Kidney tubule cell (primary cell): ENCODE results near the gene TMEM121.
"Not testable (repeated sequence)": the region's sequence is repeated elsewhere in the genome, so short reads cannot be mapped to it uniquely, and the experiment has no call there.

Experiments used
- DNase-seq: peaks from one replicate; pipeline ENCODE4 v3.0.0-alpha.2; 2018; ENCODE audit warnings: low spot score

Gene TMEM121

GRCh38 chr14:105570482-105570881, 44.1 kb downstream of the TMEM121 start:
- DNase-seq = no peak

- DNase-seq = not testable (repeated sequence)
These were observed 45.0 kb downstream of the TMEM121 start for GRCh38 chr14:105571181-105571951.

- DNase-seq = not testable (repeated sequence)
These were observed 45.7 kb downstream of the TMEM121 start for GRCh38 chr14:105572063-105572462.

DNA sequence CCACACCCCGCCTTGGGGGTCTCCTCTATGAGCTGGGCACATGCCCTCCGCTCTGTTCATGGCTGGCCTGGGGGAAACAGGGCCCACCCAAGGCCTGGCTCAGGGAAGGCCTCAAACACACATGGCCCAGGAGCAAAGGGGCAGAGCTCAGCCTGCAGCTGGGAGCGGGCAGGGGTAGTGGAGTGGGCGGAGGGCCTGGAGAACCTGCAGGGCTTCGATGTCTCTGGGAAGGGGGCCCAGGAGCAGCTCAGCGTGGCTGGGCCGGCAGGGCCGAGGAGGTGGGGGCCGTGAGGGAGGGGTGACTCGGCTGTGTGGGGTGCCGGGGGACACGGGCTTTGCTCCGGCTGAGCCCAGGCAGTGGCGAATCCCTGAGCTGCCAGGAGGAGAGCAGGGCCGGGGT, 47.5 kb downstream of the TMEM121 start:
- not testable (repeated sequence) for DNase-seq

- not testable (repeated sequence) for DNase-seq
These were observed 48.0 kb downstream of the TMEM121 start for GRCh38 chr14:105574411-105574810.

DNA sequence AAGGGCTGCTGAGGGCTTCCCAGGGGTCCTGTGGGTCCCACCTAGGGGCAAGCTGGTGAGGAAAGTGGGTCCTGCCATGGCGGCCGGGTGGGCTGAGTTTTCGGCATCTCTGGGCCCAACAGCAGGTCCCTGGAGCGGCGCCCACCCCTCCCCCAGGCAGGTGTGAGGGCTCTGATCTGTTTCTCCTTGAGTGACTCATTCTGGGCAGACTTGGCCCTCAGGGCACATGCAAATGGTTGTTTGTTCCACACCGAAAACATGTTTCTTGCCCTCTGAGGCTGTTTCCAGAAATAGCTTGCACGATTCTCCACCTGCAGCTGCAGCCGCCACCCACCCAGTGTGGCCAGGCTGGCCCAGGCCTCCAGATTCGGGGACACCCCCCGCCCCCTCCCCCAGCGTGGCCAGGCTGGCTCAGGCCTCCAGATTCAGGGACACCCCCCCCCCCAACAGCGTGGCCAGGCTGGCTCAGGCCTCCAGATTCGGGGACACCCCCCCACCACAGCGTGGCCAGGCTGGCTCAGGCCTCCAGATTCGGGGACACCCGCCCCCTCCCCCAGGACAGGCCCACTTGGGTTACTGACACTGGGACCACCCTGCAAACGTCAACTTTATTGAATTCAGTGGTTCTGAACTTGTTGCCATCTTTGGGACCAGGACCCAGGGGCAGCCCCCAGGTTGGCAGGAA, 48.8 kb downstream of the TMEM121 start:
- not testable (repeated sequence) for DNase-seq

GRCh38 chr14:105576525-105577088, 50.2 kb downstream of the TMEM121 start:
- DNase-seq = no peak

- DNase-seq = no peak
These were observed 51.0 kb downstream of the TMEM121 start for GRCh38 chr14:105577314-105577861.

DNA sequence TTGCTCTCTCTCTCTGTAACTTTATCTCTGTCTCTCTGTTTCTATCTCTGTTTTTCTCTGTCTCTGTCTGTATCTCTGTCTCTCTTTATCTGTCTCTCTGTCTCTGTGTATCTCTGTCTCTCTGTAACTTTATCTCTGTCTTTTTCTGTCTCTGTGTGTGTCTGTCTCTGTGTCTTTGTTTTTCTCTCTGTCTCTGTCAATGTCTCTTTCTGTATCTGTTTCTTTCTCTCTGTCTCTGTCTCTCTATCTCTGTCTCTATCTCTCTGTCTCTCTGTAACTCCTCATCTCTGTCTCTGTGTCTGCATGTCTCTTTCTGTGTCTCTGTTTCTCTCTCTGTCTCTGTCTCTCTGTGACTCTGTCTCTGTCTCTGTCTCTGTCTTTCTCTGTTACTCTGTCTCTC, 51.7 kb downstream of the TMEM121 start:
- DNase-seq = no peak

DNA sequence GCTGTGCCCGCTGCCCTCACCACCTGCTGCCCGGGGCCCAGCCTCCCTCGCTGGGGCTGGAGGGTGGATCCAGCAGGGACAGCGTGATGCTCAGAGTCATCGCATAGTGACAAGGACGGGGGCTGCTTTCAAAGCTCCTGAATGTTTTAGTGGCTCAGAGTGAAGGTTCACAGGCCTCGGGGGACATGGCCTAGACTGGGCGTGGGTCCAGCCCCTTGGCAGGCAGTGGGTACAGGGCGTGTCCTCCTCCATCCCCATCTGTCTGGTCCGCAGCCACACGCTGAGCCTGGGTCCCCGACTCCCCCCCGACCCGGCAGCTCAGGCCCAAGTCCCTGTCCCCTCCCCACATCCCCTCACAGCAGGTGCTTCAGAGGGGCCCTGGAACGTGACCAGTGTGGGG, 52.8 kb downstream of the TMEM121 start:
- not testable (repeated sequence) for DNase-seq
